ENCODE results near the gene EPX. TPM values are rescaled to one million over a fixed set of nuclear protein-coding genes. Genes with fewer than 3 reads are reported as not detected.

The EPX gene
- total RNA-seq, 4 donors from 2014 or later: not detected

DNA sequence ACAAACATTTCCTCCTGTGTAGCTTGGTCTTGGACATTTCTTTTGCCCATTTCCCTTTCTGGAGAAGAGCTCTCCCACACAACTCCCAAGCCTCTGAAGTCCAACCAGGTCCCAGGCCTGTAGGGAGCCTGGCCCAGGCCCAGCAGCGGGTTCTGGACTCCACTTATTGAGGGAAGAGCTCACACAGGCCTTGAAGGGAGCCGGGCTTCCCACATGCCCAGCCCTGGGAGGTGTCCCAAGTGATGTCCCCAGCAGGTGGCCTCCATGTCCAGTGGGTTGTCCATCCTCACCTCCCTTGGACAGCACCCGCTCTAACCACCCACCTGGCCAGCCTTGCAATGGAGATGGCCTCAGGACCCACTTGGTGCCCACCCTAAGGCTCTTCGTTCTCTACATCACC is 5.9 kb upstream of the EPX start:
- Histone ChIP-seq H3K27ac (no peak overlapping the region), H3K4me3 (no peak overlapping the region), H3K9me3 (no peaks in the 10 kb centered on the region), H3K4me1 (no peaks in the 10 kb centered on the region), H3K36me3 (no peaks in the 10 kb centered on the region), H3K27me3 (no peaks in the 10 kb centered on the region)
- TF ChIP-seq, protein P1, sequence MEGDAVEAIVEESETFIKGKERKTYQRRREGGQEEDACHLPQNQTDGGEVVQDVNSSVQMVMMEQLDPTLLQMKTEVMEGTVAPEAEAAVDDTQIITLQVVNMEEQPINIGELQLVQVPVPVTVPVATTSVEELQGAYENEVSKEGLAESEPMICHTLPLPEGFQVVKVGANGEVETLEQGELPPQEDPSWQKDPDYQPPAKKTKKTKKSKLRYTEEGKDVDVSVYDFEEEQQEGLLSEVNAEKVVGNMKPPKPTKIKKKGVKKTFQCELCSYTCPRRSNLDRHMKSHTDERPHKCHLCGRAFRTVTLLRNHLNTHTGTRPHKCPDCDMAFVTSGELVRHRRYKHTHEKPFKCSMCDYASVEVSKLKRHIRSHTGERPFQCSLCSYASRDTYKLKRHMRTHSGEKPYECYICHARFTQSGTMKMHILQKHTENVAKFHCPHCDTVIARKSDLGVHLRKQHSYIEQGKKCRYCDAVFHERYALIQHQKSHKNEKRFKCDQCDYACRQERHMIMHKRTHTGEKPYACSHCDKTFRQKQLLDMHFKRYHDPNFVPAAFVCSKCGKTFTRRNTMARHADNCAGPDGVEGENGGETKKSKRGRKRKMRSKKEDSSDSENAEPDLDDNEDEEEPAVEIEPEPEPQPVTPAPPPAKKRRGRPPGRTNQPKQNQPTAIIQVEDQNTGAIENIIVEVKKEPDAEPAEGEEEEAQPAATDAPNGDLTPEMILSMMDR (IDR thresholded peaks at IDR 0.05): no peak
- TF ChIP-seq POLR2A (IDR thresholded peaks at IDR 0.05): no peak
- no peak for DNase-seq

DNA sequence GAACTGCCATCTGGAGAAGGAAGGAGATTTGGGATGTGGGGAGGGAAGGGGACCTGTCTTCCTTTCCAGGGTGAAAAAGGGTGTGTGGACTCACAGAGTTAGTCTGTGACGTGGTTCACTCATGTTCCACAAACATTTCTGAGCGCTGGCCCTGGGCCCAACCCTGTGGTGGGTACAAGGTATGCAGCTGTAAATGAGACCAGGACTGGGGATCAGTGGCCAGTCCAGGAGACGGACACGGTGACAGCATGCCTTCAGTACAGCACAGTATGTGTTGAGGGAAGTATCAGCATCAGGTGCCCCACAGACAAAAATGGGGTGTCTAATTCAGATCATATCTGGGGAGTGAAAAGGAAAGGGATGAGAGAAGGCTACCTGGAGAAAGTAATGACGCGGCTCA is 5.5 kb upstream of the EPX start:
- no peaks in the 10 kb centered on the region for H3K27me3 ChIP-seq
- no peak overlapping the region for H3K4me3 ChIP-seq
- no peak for DNase-seq
- H3K27ac ChIP-seq: no peak overlapping the region
- TF ChIP-seq, protein P1 (IDR thresholded peaks at IDR 0.05): no peak
- TF ChIP-seq POLR2A (IDR thresholded peaks at IDR 0.05): no peak
- no peaks in the 10 kb centered on the region for H3K36me3 ChIP-seq
- no peaks in the 10 kb centered on the region for H3K9me3 ChIP-seq
- H3K4me1 ChIP-seq: no peaks in the 10 kb centered on the region

DNA sequence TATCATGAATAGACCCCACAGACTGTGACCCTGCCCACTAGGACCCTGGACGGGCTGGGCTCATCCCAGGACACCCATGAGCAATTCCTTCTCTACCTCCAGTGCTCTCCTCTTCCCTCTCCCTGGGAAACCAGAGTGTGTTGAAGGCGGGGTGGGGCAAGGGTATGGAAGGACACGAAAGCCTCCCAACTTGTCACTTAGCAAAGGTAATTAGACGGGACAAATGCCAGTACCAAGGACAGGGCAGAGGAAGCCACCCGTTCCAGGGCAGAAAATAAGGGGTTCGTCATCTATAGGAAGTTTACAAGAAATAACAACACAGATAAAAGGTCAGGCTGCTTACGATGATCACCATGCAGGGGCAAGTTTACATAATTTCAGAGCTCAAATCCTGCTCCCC is 4.9 kb upstream of the EPX start:
- Histone ChIP-seq H3K4me3 (no peak overlapping the region), H3K4me1 (no peaks in the 10 kb centered on the region), H3K27ac (no peak overlapping the region), H3K27me3 (no peaks in the 10 kb centered on the region), H3K9me3 (no peaks in the 10 kb centered on the region), H3K36me3 (no peaks in the 10 kb centered on the region)
- TF ChIP-seq POLR2A (IDR thresholded peaks at IDR 0.05): no peak
- TF ChIP-seq, protein P1 (IDR thresholded peaks at IDR 0.05): no peak
- no peak for DNase-seq

DNA sequence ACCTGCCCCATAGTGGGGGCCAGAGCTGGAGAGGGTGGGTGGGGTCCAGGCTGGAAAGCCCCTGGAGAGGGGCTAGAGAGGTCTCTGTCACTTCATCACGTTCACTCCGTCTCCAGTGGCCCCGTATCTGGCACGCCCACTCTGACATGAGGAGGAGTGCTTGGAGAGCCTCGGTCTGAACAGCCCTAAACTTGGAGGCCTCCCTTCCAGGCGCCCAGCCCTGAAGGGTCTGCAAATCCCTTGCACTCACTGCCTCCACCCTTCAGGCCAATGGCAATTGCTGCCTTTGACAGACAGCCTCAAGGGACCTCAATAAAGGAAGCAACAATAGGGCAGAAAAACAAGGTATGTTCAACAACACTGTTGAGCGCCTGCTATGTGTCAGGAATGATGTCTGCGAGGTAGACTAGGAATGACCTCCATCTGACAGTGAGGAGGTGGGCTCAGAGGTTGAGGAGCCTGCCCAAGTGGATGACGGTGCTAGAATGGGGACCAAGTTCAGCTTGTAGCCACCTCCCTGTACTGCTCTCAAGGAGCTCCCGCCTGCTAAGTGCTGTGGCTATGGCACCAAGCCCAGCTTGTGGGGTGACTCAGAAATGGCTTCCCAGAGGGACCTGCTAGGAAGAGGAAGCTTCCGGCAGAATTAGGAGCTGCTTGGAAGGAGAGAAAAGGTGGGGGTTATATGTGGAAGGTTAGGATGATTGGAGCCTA is 2.9 kb upstream of the EPX start:
- Histone ChIP-seq H3K27ac (no peak overlapping the region), H3K27me3 (no peaks in the 10 kb centered on the region), H3K4me1 (no peaks in the 10 kb centered on the region), H3K9me3 (no peaks in the 10 kb centered on the region), H3K36me3 (no peaks in the 10 kb centered on the region), H3K4me3 (no peak overlapping the region)
- TF ChIP-seq POLR2A (IDR thresholded peaks at IDR 0.05): no peak
- TF ChIP-seq, protein P1 (IDR thresholded peaks at IDR 0.05): no peak
- DNase-seq: peak in 2 of 3 donors; percentile 48 to 58

DNA sequence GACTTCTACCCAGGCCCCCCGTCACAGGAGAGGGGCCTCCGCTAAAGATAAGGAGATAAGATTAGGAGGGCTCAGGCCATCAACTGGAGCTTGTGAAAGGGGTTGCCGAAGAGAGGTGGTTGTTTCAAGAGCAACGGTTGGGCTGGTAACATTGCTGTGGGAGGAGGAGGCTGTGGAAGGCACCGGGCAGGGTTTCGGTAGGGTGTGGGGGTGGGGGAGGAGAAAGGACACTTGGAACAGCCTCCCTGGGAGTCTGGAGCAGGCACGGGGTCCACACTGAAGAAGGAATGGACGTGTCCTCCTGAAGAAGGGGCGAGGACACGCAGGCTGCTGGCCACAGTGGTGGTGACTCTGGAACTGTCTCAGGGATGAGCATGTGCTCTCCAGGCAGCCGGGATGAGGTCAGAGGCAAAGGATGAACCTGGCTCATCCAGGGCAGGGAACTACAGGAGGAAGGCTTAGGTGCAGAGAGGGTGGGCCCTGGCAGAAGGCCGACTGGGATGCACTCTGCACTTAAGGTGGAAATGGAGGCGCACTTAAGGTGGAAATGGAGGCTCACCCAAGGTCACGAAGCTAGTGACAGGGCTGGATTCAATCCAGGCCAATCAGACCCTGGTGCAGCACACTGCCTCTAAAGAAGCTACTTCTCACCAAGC is 1.2 kb upstream of the EPX start:
- no peaks in the 10 kb centered on the region for H3K4me1 ChIP-seq
- DNase-seq: no peak
- no peaks in the 10 kb centered on the region for H3K36me3 ChIP-seq
- no peak overlapping the region for H3K4me3 ChIP-seq
- H3K9me3 ChIP-seq: no peaks in the 10 kb centered on the region
- no peak overlapping the region for H3K27ac ChIP-seq
- no peaks in the 10 kb centered on the region for H3K27me3 ChIP-seq
- TF ChIP-seq, protein P1 (IDR thresholded peaks at IDR 0.05): no peak
- TF ChIP-seq POLR2A (IDR thresholded peaks at IDR 0.05): no peak

All from Peyer's patch (tissue), 4 donors.